HG02840 (cell line): ENCODE data around the gene C14orf180.

Experiments used
- ATAC-seq: cut with Tn5 transposase; IDR thresholded peaks from one replicate; pipeline ENCODE4 v1.9.1; 2021; ENCODE audit warnings: mild to moderate bottlenecking, moderate library complexity, moderate number of reproducible peaks; ENCODE audit not compliant: unreplicated experiment, low FRiP score

C14orf180 gene

GRCh38 chr14:104559804-104560585 is 19.6 kb upstream of the C14orf180 start:
- no peak for ATAC-seq

GRCh38 chr14:104560586-104560945 is 19.0 kb upstream of the C14orf180 start:
- ATAC-seq, result no peak

GRCh38 chr14:104561124-104561557 is 18.4 kb upstream of the C14orf180 start:
- ATAC-seq, result no peak

GRCh38 chr14:104561632-104562495 is 17.7 kb upstream of the C14orf180 start:
- ATAC-seq, result no peak

GRCh38 chr14:104562606-104563005 is 17.0 kb upstream of the C14orf180 start:
- no peak for ATAC-seq

GRCh38 chr14:104563191-104563741 is 16.3 kb upstream of the C14orf180 start:
- no peak for ATAC-seq

GRCh38 chr14:104563742-104564615 is 15.6 kb upstream of the C14orf180 start:
- no peak for ATAC-seq

GRCh38 chr14:104564744-104565679 is 14.6 kb upstream of the C14orf180 start:
- ATAC-seq, result no peak

- ATAC-seq, result no peak
Measured at GRCh38 chr14:104567141-104567956, 12.2 kb upstream of the C14orf180 start.

GRCh38 chr14:104567957-104568225 is 11.7 kb upstream of the C14orf180 start:
- ATAC-seq, result no peak

- no peak for ATAC-seq
Measured at GRCh38 chr14:104568620-104569019, 10.9 kb upstream of the C14orf180 start.

- ATAC-seq, result no peak
Measured at GRCh38 chr14:104569435-104569834, 10.1 kb upstream of the C14orf180 start.

GRCh38 chr14:104571246-104571645 is 8.3 kb upstream of the C14orf180 start:
- ATAC-seq, result no peak

- no peak for ATAC-seq
Measured at GRCh38 chr14:104572024-104572626, 7.4 kb upstream of the C14orf180 start.

- ATAC-seq, result no peak
Measured at GRCh38 chr14:104572668-104573067, 6.9 kb upstream of the C14orf180 start.

GRCh38 chr14:104573930-104574329 is 5.6 kb upstream of the C14orf180 start:
- ATAC-seq, result no peak

- ATAC-seq, result no peak
Measured at GRCh38 chr14:104574536-104574935, 5.0 kb upstream of the C14orf180 start.

- no peak for ATAC-seq
Measured at GRCh38 chr14:104574978-104575583, 4.5 kb upstream of the C14orf180 start.
